Activated CD4-positive, alpha-beta T cell treated with anti-CD3 and anti-CD28 coated beads, Interleukin-10, Interleukin-2, amounts not matched to agents 100 ng/mL and 50 ng/mL, durations not matched to agents 16 hours and 8 hours (primary cell): ENCODE data around the gene IPO4.

ENCODE experiments used
- DNase-seq: peaks from one replicate; pipeline ENCODE4 v3.0.0-alpha.2; 2020

IPO4 gene

DNA sequence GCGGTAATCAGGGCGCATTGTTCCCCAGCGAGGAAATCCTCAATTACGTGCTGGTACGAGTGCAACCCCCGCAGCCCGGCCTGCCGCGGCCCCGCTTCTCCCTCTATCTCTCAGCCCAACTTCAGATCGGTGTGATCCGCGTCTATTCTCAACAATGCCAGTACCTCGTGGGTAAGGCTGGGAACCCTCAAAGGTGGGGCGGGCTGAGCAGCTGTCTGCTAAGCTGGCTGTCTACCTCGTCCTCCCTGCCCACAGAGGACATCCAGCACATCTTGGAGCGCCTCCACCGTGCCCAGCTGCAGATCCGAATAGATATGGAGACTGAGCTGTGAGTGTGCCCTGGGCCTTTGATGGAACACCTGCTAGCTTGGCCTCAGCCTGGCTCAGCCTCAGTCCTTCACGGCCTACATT is 15.7 kb downstream of the IPO4 start:
- DNase-seq = no peak

DNA sequence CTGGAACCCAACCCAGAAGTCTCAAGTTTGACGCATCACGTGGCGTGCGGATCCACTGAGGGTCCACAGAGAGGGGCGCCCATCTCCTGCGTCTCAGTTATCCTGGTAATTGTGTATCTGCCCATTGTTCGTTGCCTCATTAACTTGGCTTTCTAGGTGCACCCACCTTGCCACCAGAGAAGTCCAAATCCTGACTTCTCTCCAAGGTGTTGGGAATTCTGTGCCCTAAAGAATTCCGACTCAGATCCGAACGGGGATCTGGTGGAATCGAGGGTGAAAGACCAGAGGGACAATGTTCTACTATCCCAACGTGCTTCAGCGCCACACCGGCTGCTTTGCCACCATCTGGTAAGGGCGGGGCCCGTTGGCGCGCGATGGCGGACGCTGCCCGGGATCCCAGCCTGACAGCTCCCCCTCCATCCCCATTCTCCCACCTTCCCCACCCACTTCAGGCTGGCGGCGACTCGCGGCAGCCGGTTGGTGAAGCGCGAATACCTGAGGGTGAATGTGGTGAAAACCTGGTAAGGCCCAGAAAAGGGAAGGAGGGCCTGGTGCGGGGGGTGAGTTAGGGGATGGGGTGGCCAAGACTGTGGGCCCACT is 16.3 kb downstream of the IPO4 start:
- DNase-seq = no peak

DNA sequence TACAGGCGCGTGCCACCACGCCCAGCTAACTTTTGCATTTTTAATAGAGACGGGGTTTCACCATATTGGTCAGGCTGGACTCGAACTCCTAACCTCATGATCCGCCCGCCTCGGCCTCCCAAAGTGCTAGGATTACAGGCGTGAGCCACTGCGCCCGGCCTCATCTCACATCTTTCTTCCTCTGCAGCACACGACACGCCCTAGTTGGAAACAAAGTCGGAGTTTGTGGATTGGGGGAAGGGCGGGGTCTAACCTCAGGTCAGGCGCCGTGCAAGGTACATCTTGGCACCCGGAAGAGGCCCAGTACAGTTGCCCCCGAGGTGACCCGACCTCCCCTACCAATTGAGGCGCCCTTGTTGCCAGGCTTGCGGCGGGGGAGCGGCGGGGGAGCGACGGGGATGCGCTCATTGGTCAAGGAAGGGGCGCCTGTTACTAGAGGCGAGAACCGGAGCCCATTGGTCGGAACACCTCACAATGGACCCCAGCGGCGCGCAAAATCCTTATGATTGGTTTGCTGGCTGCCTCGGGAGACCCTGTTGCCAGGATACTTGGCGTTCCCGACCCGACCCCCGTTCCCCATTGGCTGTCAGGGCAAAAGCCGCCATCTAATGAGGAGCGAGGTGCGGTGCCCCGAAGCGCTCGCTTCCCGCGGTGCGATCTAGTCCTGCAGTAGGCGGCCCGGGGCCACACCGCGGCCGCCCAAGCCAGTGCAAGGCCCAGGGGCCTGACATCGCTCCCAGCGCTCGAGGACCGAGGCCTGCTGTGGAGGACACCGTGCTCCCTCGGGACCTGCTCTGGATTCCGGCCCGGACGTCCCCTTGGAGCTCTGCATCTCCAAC is 17.0 kb downstream of the IPO4 start, which contains the start of gene REC8:
Gene REC8, plus strand, starts transcription at position 659 of the 839 bp plus-strand sequence. CDS start 473 bp downstream, outside the sequence.
- peak; percentile 75 for DNase-seq

DNA sequence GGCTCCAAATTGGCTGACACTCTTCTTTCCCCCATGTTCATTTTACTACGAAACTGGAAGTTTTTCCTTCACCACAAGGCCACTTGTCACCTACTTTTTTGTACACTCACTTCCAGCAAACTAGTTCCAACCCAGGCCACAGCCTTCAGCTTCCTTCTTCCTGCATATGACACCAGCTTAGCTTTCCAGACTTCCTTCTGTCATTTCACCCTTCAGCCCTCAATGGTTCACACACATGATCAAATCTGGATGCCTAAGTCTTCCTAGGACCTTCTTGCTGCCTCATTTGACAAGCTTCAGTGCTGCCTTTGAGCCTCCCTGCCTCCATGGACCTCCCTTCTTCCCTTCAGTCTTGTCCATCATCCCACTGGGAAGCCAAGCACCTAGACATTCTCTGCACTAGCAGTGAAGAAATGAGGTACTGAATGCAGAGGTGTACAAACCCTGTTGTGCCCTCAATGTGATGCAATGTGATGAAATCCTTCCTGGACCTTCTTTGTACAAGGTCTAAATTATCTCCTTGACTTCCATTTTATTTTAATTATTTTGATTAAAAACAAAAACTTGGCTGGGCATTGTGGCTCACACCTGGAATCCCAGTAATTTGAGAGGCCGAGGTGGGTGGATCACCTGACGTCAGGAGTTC is 21.0 kb downstream of the IPO4 start:
- no peak for DNase-seq

DNA sequence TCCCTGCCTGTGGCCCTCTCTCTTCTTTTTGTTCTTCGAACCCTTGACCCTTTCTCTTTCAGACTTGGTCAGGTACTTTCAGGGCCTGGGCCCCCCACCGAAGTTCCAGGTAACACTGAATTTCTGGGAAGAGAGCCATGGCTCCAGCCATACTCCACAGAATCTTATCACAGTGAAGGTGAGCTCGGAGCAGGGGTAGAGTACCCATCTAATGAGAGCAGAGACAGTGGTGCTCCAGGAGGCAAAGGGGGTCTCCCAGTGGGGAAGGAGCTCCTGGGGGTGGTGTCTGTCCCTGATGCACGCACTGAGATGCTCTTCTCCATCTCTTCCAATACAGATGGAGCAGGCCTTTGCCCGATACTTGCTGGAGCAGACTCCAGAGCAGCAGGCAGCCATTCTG is 22.8 kb downstream of the IPO4 start:
- DNase-seq = no peak

DNA sequence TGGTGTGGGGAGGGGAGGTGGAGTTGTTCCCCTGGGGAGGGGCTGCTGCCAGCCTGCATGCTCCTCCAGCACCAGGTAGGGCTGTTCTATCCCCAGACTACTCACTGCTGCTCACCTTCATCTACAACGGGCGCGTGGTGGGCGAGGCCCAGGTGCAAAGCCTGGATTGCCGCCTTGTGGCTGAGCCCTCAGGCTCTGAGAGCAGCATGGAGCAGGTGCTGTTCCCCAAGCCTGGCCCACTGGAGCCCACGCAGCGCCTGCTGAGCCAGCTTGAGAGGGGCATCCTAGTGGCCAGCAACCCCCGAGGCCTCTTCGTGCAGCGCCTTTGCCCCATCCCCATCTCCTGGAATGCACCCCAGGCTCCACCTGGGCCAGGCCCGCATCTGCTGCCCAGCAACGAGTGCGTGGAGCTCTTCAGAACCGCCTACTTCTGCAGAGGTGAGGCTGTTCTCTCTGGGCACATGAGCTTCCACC is 24.1 kb downstream of the IPO4 start:
- no peak for DNase-seq

DNA sequence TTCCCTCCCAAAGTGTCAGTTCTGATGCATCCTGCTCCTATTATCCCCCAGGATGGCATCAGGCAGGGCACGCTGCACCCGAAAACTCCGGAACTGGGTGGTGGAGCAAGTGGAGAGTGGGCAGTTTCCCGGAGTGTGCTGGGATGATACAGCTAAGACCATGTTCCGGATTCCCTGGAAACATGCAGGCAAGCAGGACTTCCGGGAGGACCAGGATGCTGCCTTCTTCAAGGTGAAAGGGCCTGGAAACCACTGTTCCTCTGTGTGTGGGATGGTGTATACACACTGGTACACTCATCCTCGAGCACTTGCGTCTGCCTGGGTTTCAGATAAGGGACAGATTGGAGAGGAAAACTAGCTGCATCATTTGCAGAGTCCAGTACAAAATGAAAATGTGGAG is 26.5 kb downstream of the IPO4 start:
- DNase-seq = no peak

DNA sequence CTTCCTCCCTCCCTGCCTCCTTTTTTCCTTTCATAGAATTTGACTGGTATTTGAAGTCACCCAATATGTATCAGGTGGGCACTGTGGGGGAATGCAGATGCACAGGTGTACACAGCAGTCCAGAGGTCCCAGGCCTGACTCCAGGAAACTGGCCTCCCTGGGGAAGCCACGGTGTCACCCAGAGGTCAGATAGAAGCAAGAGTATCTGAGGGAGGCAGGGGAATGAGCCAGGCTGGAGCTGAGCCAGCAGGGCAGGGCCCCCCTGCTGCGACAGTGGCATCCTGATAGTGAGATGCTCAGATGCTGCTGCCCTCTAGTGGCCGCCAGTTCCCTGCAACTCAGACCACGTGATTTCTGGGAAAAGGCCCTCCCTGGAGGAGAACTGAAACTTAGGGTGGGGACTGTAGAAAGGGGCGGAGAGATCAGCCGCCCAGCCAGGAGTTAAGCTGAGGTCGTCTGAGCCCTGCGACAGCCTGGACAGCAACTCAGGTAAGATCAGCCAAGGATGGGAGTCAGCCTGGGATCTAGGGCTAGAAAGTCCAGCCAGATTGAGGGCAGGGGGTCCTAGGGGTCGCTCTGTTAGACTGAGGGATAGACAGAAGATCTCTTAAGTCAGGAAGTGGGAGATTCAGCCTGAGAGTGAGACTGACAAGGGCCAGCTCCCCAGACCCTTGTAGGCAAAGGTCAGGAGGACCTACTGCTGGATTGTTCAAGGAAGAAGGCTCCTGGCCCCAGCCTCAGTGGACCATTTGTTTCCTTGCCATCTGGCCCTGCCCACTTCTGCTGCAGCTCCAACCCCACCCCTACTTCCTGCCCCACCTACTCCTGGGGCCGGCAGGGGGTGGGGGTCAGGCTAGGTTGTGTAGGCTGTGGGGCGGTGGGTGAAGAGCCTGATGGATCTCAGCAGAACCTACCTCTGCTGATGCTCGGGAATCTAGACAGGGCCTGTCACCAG is 27.5 kb downstream of the IPO4 start, which contains the start of gene IRF9:
Gene IRF9, plus strand, starts transcription at position 416 of the 955 bp plus-strand sequence. CDS start 880 bp downstream, outside the sequence.
- DNase-seq = peak; percentile 97

DNA sequence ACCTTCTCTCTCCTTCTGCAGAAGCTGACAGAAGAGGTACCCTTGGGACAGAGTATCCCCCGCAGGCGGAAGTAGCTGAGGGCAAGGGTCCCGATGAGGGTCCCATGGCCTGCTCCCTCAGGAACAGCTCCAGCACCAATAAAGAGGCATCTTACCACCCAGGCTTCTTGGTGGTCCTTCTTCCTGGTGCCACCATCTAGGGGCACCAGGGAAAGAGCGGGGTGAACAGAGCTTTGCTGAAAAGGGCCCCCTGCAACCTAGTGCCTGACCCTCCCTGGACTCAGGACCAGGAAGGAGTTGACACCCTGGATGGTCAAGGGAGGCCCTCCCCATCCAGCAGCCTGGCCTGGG is 28.1 kb downstream of the IPO4 start:
- DNase-seq = no peak

DNA sequence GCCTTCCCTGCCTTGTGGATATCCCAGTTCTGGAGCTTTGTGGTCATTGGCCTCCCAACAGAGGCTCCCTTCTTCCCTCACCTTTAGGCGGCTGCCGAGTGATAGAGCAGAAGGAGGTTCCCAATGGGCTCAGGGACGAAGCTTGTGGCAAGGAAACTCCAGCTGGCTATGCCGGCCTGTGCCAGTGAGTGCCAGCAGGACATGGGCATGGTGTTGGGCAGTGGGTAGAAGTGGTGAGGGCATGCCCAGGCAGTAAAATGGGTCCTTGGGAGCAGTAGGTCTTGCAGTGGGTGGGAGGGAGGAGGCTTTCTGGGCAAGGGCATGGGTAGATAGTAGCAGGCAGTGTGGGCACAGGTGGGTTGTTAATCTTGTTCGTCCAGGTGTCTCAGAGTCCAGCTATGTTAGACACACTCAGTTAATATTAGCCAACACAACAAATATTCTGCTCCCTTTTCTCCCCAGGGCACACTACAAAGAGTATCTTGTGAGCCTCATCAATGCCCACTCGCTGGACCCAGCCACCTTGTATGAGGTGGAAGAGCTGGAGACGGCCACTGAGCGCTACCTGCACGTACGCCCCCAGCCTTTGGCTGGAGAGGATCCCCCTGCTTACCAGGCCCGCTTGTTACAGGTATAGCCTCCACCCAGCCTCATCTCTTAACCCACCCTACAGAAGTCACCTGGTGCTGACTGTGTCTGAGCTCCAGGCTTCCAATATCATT is 28.7 kb downstream of the IPO4 start:
- DNase-seq = no peak

DNA sequence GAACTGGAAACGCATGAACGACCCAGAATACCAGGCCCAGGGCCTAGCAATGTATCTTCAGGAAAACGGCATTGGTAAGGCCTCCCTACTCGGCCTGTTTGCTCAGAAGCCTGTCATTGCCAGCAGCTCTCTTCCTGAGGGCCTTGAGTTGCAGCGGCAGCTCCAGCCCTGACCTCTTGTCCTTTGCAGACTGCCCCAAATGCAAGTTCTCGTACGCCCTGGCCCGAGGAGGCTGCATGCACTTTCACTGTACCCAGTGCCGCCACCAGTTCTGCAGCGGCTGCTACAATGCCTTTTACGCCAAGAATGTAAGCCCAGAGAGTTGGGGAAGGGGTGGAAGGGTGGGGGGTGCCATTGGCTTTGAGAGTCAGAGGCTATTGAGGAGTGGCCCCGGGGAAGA is 31.3 kb downstream of the IPO4 start:
- DNase-seq = no peak

DNA sequence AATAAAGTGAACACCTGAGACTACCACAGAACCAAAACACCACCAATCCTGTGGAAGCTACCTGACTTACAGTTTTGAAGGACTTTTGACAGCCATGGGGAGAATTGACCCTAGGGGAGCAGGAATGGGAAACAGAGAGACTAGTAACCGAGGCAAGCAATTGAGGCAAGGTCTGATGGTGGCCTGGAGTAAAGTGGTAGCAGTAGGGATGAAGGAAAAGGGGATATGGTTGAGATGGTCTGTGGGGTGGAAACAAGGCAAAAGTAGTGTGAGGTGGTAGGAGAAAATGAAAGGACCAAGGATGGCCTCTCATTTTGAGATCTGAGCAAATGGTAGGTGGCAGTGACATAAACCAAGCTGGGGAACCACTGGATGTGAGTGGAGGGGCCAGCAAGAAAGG is 31.8 kb downstream of the IPO4 start:
- no peak for DNase-seq

DNA sequence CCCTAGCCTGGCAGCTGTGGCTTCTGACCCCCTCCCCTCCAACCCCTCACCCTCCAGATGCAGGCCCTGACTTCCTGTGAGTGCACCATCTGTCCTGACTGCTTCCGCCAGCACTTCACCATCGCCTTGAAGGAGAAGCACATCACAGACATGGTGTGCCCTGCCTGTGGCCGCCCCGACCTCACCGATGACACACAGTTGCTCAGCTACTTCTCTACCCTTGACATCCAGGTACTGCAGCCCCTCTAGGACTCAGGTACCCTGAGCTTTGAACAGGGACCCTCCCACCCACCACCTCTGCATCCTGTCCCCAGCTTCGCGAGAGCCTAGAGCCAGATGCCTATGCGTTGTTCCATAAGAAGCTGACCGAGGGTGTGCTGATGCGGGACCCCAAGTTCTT is 33.5 kb downstream of the IPO4 start:
- DNase-seq = no peak

DNA sequence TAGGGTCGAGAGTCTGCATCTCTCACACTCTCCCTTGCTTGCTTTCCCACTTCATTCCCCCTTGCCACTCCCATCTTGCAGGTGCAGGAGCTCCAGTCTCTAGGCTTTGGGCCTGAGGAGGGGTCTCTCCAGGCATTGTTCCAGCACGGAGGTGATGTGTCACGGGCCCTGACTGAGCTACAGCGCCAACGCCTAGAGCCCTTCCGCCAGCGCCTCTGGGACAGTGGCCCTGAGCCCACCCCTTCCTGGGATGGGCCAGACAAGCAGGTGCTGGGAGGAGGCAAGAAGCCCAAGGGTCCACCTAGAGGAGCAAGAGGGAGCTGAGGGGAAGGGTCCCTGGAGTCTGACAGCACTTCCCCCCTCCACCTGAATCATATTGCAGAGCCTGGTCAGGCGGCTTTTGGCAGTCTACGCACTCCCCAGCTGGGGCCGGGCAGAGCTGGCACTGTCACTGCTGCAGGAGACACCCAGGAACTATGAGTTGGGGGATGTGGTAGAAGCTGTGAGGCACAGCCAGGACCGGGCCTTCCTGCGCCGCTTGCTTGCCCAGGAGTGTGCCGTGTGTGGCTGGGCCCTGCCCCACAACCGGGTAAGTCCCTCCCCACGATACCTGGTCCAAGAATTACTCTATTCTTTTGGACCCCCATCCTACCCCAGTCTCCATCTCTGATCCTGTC is 37.1 kb downstream of the IPO4 start:
- no peak for DNase-seq

DNA sequence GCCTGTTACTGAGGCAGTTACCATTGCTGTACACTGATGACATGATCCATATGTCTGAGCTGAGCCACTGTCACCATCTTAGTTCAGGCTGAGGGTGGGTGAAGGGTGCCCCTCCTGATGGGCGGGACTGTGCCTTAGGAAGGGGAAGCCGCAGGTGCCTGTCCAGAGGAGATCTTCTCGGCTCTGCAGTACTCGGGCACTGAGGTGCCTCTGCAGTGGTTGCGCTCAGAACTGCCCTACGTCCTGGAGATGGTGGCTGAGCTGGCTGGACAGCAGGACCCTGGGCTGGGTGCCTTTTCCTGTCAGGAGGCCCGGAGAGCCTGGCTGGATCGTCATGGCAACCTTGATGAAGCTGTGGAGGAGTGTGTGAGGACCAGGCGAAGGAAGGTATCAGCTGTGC is 37.6 kb downstream of the IPO4 start:
- no peak for DNase-seq

DNA sequence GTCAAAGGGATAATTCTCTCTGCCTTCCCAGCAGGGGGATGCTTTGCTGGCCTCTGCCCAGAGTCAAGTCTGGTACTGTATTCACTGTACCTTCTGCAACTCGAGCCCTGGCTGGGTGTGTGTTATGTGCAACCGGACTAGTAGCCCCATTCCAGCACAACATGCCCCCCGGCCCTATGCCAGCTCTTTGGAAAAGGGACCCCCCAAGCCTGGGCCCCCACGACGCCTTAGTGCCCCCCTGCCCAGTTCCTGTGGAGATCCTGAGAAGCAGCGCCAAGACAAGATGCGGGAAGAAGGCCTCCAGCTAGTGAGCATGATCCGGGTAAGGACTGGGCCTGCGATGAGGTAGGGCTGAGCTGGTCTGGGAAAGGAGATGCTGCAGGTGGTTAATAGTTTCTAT is 38.0 kb downstream of the IPO4 start:
- no peak for DNase-seq

DNA sequence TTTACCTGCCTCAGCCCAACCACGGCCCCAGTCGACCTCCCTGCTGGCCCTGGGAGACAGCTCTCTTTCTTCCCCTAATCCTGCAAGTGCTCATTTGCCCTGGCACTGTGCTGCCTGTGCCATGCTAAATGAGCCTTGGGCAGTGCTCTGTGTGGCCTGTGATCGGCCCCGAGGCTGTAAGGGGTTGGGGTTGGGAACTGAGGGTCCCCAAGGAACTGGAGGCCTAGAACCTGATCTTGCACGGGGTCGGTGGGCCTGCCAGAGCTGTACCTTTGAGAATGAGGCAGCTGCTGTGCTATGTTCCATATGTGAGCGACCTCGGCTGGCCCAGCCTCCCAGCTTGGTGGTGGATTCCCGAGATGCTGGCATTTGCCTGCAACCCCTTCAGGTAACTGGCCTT is 38.6 kb downstream of the IPO4 start:
- DNase-seq = no peak

DNA sequence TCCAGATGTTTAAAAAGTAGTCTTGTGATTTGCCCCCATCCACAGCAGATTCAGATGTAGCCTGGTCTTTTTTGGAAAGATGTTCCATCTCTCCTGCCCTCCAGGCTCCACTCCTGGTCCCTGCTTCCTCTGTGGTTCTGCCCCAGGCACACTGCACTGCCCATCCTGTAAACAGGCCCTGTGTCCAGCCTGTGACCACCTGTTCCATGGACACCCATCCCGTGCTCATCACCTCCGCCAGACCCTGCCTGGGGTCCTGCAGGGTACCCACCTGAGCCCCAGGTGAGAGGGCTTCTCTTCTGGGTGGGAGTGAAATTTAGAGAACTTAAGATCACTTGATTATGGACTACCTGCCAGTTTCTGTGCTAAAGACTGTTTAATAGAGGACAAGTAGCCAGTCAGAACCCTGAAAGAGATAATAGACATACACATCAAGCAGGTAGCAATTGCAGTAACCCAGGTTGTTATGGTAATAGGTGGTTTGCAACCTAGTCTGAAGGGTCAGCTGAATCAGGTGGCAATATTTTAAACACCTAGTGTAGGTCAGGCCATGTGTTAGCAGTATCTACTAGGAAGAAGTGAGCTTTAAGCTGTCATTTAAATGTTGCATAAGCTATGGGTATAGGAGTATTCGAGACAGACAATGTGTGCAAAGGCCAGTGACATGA is 39.2 kb downstream of the IPO4 start:
- no peak for DNase-seq

DNA sequence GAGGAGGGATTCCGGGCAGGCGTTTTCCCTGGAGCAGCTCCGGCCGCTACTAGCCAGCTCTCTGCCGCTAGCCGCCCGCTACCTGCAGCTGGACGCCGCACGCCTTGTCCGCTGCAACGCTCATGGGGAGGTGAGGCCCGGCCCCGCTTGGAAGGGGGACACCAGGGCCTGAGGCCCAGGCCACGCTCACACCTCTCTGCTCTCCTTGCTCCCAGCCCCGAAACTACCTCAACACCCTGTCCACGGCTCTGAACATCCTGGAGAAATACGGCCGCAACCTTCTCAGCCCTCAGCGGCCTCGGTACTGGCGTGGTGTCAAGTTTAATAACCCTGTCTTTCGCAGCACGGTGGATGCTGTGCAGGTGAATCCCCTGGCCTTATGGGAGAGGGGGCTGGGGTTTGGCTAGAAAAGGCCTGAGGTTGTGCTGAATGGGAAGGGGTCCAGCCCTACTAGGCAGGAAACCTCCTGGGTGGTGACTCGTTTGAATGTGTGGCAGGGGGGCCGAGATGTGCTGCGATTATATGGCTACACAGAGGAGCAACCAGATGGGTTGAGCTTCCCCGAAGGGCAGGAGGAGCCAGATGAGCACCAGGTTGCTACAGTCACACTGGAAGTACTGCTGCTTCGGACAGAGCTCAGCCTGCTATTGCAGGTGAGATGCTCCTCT is 40.7 kb downstream of the IPO4 start:
- peak; percentile 23 for DNase-seq
